Measurements from ENCODE around the gene PDE3B. TPM values are rescaled to one million over a fixed set of nuclear protein-coding genes. Genes with fewer than 3 reads are reported as not detected.
"Not testable (repeated sequence)": the region's sequence is repeated elsewhere in the genome, so short reads cannot be mapped to it uniquely, and the experiment has no call there.

The PDE3B gene
- total RNA-seq, 1 experiment from 2014 or later = 6.6 TPM

DNA sequence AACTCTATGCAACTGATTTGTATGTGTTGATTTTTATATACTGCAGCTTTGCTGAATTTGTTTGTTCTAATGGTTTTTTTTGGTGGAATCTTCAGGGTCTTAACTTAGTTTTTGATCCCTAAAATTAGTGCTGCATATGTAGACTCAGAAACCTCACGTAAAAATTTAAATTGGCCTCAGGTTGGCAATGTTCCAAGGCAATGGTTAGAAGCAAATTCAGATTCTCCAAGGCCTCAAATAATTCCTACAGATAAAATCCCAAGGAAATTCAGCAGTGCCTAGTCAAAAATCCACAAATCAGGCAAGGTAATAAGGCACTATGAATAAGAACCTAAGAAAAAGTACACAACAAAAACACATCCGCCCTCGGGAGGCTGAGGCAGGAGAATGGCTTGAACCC is 9.5 kb downstream of the PDE3B start:
- DNase-seq = no peak
- no peaks in the 10 kb centered on the region for H3K27me3 ChIP-seq (ENCODE audit: control insufficient read depth, insufficient read depth, low read length)
- H3K36me3 ChIP-seq (replicated peaks; ENCODE audit: control insufficient read depth, insufficient read depth, low read length) = no peaks in the 10 kb centered on the region
- H3K4me3 ChIP-seq (ENCODE audit: insufficient read depth, low read depth, low read length) = no peak overlapping the region

DNA sequence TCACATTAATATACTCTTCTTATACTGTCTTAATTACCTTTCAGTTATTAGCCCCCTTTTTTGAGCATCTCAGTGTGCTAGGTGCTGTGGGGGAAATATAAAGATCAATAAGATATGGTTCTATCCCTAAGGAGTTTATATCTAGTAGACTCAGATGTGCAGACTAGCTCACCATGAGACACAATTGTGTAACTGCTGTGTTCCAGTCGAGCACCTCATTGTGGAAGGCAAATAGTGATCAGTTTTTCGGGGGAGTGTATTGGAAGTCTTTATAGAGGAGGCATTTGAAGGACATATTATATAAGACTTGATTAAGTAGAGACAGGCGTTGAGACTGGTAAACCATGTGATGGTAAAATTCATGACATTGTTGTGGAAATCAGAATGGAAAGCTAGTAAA is 11.8 kb downstream of the PDE3B start:
- Histone ChIP-seq H3K4me3 (ENCODE audit: insufficient read depth, low read depth, low read length) (no peak overlapping the region), H3K36me3 (replicated peaks; ENCODE audit: control insufficient read depth, insufficient read depth, low read length) (no peaks in the 10 kb centered on the region; the same call in 1 of the 2 replicates)
- no peak for DNase-seq

GRCh38 chr11:14656536-14657457 is 13.2 kb downstream of the PDE3B start:
- no peaks in the 10 kb centered on the region for H3K27me3 ChIP-seq (ENCODE audit: control insufficient read depth, insufficient read depth, low read length)
- DNase-seq = no peak
- H3K4me3 ChIP-seq (ENCODE audit: insufficient read depth, low read depth, low read length) = no peak overlapping the region
- no peaks in the 10 kb centered on the region; the same call in 1 of the 2 replicates for H3K36me3 ChIP-seq (replicated peaks; ENCODE audit: control insufficient read depth, insufficient read depth, low read length)

More for the DNA sequence above, 11.8 kb downstream of the PDE3B start:
- H3K27me3 ChIP-seq (ENCODE audit: control insufficient read depth, insufficient read depth, low read length) = no peaks in the 10 kb centered on the region

DNA sequence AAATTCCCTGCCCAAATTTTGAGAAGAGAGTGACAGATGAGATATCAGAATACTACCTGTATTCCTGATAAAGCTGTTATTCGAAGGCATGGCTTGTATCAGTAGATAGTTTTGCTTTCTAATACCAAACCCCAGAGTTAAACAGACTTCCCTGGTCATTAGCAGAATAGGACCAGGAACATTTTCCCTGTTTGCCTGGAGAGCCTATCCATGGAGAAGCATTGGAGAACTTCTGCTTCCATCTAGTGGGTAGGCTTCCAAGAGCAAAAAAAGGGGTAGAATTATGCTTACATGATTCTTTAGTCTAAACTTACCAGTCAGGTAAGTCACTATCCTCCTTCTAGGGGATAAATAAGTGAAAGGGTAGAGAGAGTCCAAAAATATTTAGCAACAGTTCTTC is 14.2 kb downstream of the PDE3B start:
- no peak for DNase-seq

DNA sequence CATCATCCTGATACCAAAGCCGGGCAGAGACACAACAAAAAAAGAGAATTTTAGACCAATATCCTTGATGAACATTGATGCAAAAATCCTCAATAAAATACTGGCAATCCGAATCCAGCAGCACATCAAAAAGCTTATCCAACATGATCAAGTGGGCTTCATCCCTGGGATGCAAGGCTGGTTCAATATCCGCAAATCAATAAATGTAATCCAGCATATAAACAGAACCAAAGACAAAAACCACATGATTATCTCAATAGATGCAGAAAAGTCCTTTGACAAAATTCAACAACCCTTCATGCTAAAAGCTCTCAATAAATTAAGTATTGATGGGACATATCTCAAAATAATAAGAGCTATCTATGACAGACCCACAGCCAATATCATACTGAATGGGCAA is 21.3 kb downstream of the PDE3B start:
- DNase-seq; H3K27me3 ChIP-seq (ENCODE audit: control insufficient read depth, insufficient read depth, low read length); H3K4me3 ChIP-seq (ENCODE audit: insufficient read depth, low read depth, low read length): not testable (repeated sequence)

More for the DNA sequence above, 14.2 kb downstream of the PDE3B start:
- no peaks in the 10 kb centered on the region; the same call in 1 of the 2 replicates for H3K36me3 ChIP-seq (replicated peaks; ENCODE audit: control insufficient read depth, insufficient read depth, low read length)
- no peak overlapping the region for H3K4me3 ChIP-seq (ENCODE audit: insufficient read depth, low read depth, low read length)
- no peaks in the 10 kb centered on the region for H3K27me3 ChIP-seq (ENCODE audit: control insufficient read depth, insufficient read depth, low read length)

DNA sequence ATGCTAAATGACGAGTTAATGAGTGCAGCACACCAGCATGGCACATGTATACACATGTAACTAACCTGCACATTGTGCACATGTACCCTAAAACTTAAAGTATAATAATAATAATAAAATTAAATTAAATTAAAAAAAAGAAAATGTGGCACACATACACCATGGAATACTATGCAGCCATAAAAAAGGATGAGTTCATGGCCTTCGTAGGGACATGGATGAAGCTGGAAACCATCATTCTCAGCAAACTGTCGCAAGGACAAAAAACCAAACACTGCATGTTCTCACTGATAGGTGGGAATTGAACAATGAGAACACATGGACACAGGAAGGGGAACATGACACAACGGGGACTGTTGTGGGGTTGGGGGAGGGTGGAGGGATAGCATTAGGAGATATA is 23.7 kb downstream of the PDE3B start:
- H3K4me3 ChIP-seq (ENCODE audit: insufficient read depth, low read depth, low read length); H3K27me3 ChIP-seq (ENCODE audit: control insufficient read depth, insufficient read depth, low read length); DNase-seq; H3K36me3 ChIP-seq (replicated peaks; ENCODE audit: control insufficient read depth, insufficient read depth, low read length): not testable (repeated sequence)

More for the DNA sequence above, 21.3 kb downstream of the PDE3B start:
- H3K36me3 ChIP-seq (replicated peaks; ENCODE audit: control insufficient read depth, insufficient read depth, low read length) = not testable (repeated sequence)

DNA sequence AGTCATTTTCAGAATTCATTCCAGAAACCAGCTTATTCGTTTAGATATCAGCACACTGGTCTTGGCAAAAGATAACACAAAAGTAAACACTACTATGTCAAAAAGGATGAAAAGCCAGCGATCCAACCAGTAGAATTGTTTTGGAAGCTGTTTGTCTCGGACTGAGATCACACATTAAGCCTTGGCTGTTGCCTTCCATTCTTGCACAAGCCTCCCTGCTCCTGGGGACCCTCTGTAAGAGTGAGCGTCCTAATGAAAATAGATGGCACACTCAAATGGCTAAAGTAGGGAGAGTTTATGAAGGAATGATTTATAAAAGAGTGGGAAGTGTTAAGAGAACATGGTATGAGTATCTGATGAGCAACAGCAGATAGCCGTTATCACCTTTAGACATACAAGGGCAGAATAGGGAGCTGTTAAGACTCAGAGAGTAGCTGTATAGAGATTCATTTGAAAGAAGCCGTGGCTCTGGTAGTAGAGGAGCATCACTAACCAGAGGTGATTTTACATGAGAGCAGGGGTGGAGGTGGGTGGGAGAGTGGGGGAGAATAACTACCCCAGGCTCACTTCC is 25.2 kb downstream of the PDE3B start:
- Histone ChIP-seq H3K4me3 (ENCODE audit: insufficient read depth, low read depth, low read length) (no peak overlapping the region), H3K27me3 (ENCODE audit: control insufficient read depth, insufficient read depth, low read length) (no peaks in the 10 kb centered on the region), H3K36me3 (replicated peaks; ENCODE audit: control insufficient read depth, insufficient read depth, low read length) (no peaks in the 10 kb centered on the region)
- no peak for DNase-seq

DNA sequence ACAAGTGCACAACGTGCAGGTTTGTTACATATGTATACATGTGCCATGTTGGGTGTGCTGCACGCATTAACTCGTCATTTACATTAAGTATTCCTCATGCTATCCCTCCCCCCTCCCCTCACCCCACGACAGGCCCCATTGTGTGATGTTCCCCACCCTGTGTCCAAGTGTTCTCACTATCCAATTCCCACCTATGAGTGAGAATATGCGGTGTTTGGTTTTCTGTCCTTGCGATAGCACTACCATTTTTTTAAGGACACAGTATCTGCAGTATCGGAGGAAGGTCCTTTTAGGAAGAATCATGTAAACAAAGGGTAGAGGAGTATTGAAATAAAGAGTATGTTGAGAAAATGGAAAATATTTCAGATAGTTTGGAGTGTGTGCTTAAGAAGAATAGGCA is 25.9 kb downstream of the PDE3B start:
- Histone ChIP-seq H3K4me3 (ENCODE audit: insufficient read depth, low read depth, low read length) (no peak overlapping the region), H3K27me3 (ENCODE audit: control insufficient read depth, insufficient read depth, low read length) (no peaks in the 10 kb centered on the region), H3K36me3 (replicated peaks; ENCODE audit: control insufficient read depth, insufficient read depth, low read length) (no peaks in the 10 kb centered on the region)
- no peak for DNase-seq

- DNase-seq = no peak
- no peaks in the 10 kb centered on the region for H3K27me3 ChIP-seq (ENCODE audit: control insufficient read depth, insufficient read depth, low read length)
- no peak overlapping the region for H3K4me3 ChIP-seq (ENCODE audit: insufficient read depth, low read depth, low read length)
- H3K36me3 ChIP-seq (replicated peaks; ENCODE audit: control insufficient read depth, insufficient read depth, low read length) = no peaks in the 10 kb centered on the region
These were observed 26.4 kb downstream of the PDE3B start for GRCh38 chr11:14669958-14670357.

DNA sequence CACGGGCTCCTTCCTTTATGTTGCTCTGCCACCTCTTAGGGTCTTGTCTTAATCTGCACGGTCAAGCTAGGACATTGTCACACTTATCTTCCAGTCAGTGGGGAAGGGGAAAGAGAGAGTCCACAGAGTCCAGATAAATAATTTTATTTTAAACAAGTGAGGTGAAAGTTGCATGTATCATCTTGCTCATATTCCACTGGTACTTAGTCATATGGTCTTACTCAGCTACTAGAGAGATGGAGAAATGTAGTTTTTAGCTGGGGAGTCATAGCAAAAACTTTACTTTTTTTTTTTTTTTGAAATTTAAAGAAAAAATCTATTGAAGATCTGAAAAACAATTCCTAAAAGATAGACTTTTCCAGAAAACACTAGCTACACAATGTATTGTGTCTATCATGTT is 29.0 kb downstream of the PDE3B start:
- Histone ChIP-seq H3K36me3 (replicated peaks; ENCODE audit: control insufficient read depth, insufficient read depth, low read length) (no peaks in the 10 kb centered on the region), H3K27me3 (ENCODE audit: control insufficient read depth, insufficient read depth, low read length) (no peaks in the 10 kb centered on the region), H3K4me3 (ENCODE audit: insufficient read depth, low read depth, low read length) (no peak overlapping the region)
- no peak for DNase-seq

- no peak overlapping the region for H3K4me3 ChIP-seq (ENCODE audit: insufficient read depth, low read depth, low read length)
- no peak for DNase-seq
- H3K36me3 ChIP-seq (replicated peaks; ENCODE audit: control insufficient read depth, insufficient read depth, low read length) = no peaks in the 10 kb centered on the region
- no peaks in the 10 kb centered on the region for H3K27me3 ChIP-seq (ENCODE audit: control insufficient read depth, insufficient read depth, low read length)
These were observed 29.8 kb downstream of the PDE3B start for GRCh38 chr11:14673421-14673820.

DNA sequence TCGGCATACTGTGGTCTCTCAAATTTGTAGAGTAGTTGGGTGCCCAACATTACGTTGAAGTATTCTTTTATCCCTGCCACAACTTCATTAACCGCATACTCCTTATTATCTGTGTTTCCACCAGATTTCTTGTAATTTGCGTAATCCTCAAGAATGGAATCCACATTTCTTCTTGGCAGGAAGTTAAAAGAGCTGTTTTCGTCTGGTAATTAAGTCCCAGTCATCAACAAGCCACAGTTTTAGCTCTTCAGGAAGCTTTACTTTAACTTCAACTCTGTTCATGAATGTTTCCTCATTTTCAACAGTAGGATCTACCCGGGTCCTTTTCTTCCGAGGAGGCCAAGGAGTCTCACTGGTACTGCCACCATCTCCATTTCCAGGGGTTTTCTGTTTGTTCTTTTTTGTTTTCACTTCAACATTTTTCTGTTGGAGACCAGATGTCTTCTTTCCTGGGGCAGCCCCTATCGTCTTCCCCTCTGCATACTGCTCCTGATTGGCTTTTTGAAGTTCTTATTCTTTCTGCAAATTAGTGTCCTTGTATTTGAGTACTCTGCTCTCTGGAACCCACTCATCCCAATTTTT is 30.3 kb downstream of the PDE3B start:
- Histone ChIP-seq H3K27me3 (ENCODE audit: control insufficient read depth, insufficient read depth, low read length) (no peaks in the 10 kb centered on the region), H3K36me3 (replicated peaks; ENCODE audit: control insufficient read depth, insufficient read depth, low read length) (no peaks in the 10 kb centered on the region), H3K4me3 (ENCODE audit: insufficient read depth, low read depth, low read length) (no peak overlapping the region)
- no peak for DNase-seq

DNA sequence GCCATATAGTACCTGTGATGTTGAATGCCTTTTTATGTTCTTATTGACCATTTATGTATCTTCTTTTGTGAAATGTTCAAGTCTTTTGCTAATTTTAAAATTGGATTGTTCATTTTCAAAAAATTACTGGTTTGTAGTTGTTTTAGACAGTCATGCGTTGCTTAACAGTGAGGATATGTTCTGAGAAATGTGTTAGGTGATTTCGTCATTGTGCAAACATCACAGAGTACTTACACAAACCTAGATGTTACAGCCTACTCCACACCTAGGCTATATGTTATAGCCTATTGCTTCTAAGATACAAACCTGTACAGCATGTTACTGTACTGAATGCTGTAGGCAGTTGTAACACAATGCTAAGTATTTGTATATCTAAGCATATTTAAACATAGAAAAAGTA is 32.5 kb downstream of the PDE3B start:
- H3K36me3 ChIP-seq (replicated peaks; ENCODE audit: control insufficient read depth, insufficient read depth, low read length) = no peaks in the 10 kb centered on the region

GRCh38 chr11:14677146-14677545 is 33.5 kb downstream of the PDE3B start:
- no peaks in the 10 kb centered on the region for H3K36me3 ChIP-seq (replicated peaks; ENCODE audit: control insufficient read depth, insufficient read depth, low read length)
- no peak for DNase-seq
- H3K4me3 ChIP-seq (ENCODE audit: insufficient read depth, low read depth, low read length) = no peak overlapping the region
- H3K27me3 ChIP-seq (ENCODE audit: control insufficient read depth, insufficient read depth, low read length) = no peaks in the 10 kb centered on the region

More for the DNA sequence above, 32.5 kb downstream of the PDE3B start:
- Histone ChIP-seq H3K4me3 (ENCODE audit: insufficient read depth, low read depth, low read length) (no peak overlapping the region), H3K27me3 (ENCODE audit: control insufficient read depth, insufficient read depth, low read length) (no peaks in the 10 kb centered on the region)
- DNase-seq = no peak

DNA sequence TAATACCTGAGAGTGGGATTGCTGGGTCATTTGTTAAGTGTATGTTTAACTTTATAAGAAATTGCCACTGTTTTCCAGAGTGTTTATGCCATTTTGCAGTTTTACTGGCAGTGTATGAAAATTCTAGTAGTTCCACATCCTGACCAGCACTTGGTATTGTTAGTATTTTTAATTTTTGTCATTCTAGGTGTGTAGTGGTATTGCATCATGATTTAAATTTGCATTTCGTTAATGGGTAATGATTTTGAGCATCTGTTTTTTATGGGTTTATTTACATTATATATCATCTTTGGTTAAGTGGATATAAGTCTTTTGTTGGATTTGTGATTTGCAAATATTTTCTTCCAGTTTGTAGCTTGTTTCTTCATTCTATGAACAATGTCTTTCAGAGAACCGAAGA is 34.7 kb downstream of the PDE3B start:
- DNase-seq = no peak

More for the DNA sequence above, 34.7 kb downstream of the PDE3B start:
- Histone ChIP-seq H3K4me3 (ENCODE audit: insufficient read depth, low read depth, low read length) (no peak overlapping the region), H3K27me3 (ENCODE audit: control insufficient read depth, insufficient read depth, low read length) (no peaks in the 10 kb centered on the region), H3K36me3 (replicated peaks; ENCODE audit: control insufficient read depth, insufficient read depth, low read length) (no peaks in the 10 kb centered on the region)
